Left lung (tissue), 10 donors: ENCODE results near the gene ESYT2. TPM values are rescaled to one million over a fixed set of nuclear protein-coding genes. Genes with fewer than 3 reads are reported as not detected.

ENCODE experiments used
- ATAC-seq: fragments of 200-7000 bp; cut with Tn5 transposase; one replicate; pipeline ENCODE4 v1.9.1; 2020; ENCODE audit warnings: moderate library complexity
- DNase-seq, 4 donors: peaks; one replicate each; pipeline ENCODE4 v3.0.0-alpha.2; 2013 to 2020
- H3K27ac ChIP-seq, 2 donors: fragments of 200-600 bp; sonication (generic) in 1 of 2; one replicate each; pipeline versions ENCODE4 v1.5.0 to v1.8.0; 2020 to 2021
- H3K27me3 ChIP-seq, 2 donors: fragments of 200-600 bp; sonication (generic) in 1 of 2; one replicate each; pipeline versions ENCODE4 v1.5.0 to v1.8.0; 2020 to 2021
- H3K36me3 ChIP-seq, 2 donors: fragments of 200-600 bp; sonication (generic) in 1 of 2; one replicate each; pipeline versions ENCODE4 v1.5.0 to v1.8.0; 2020 to 2021
- H3K4me1 ChIP-seq, 2 donors: fragments of 200-600 bp; one replicate each; pipeline ENCODE4 v1.8.0; 2021
- H3K4me3 ChIP-seq, 2 donors: fragments of 200-600 bp; sonication (generic) in 1 of 2; one replicate each; pipeline versions ENCODE4 v1.5.0 to v1.8.0; 2020 to 2021; ENCODE audit warnings: mild to moderate bottlenecking in 1 of 2
- H3K9me3 ChIP-seq, 2 donors: fragments of 200-600 bp; sonication (generic) in 1 of 2; one replicate each; pipeline versions ENCODE4 v1.5.0 to v1.8.0; 2020 to 2021
- intact Hi-C, 2 donors: fragments of 100-400 bp; cut with DNase I; formaldehyde crosslinking; loops; one replicate each; pipeline versions ENCODE4 v1.11.2 to v1.14.2; 2022
- polyA plus RNA-seq, 6 donors: library from polyadenylated mRNA; unstranded; fragments of 120-200 nt; gene quantifications; one replicate each; pipeline ENCODE4 v1.2.1, GENCODE V29; 2013; ENCODE audit not compliant: insufficient read length in 6 of 6
- total RNA-seq, 2 donors: library from RNA; stranded (reverse); fragmentation: NEBNext Ultra II Directional; extraction: Animal tissue kit (Norgen Biotek cat#: 25700); gene quantifications; one replicate each; pipeline ENCODE4 v1.2.1, GENCODE V29; 2021
- TF ChIP-seq, protein P1 (sequence below), 2 donors: fragments of 200-600 bp; sonication (generic) in 1 of 2; IDR thresholded peaks; one replicate each; pipeline versions ENCODE4 v1.5.0 to v1.8.0; 2021; ENCODE audit warnings: antibody characterized with exemption in 2 of 2
- donor health status: DM: no; HTN: yes; CAD: no.
- donor health status: DM: no; HTN: no; CAD: no.

The ESYT2 gene
- total and polyA plus RNA-seq, 8 donors: 38.3 to 75.7 (median 43.3) TPM

DNA sequence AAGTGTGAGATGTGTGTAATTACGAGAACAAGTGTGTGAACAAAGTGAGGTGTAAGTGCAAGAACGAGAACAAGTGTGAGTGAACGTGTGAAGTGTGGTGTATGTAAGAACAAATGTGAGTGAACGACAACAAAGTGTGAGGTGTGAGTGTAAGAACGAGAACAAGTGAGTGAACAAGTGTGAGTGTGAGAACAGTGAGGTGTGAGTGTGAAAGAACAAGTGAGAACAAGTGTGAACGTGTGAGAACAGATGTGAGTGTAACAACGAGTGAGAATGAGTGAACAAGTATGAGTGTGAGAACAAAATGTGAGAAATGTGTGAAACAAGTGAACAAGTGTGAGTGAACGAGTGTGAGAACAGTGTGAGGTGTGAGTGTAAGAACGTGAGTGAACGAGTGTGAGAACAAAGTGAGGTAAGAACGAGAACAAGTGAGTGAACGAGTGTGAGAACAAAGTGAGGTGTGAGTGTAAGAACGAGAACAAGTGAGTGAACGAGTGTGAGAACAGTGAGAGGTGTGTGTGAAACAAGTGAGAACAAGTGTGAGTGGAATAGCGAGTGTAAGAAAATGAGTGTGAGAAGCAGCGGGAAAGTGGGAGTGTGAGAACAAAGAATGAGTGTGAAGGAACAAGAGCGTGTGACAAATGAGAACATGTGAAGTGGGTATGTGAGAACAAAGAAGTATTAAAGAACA lies 47.2 kb downstream of the ESYT2 start:
- TF ChIP-seq, protein P1, sequence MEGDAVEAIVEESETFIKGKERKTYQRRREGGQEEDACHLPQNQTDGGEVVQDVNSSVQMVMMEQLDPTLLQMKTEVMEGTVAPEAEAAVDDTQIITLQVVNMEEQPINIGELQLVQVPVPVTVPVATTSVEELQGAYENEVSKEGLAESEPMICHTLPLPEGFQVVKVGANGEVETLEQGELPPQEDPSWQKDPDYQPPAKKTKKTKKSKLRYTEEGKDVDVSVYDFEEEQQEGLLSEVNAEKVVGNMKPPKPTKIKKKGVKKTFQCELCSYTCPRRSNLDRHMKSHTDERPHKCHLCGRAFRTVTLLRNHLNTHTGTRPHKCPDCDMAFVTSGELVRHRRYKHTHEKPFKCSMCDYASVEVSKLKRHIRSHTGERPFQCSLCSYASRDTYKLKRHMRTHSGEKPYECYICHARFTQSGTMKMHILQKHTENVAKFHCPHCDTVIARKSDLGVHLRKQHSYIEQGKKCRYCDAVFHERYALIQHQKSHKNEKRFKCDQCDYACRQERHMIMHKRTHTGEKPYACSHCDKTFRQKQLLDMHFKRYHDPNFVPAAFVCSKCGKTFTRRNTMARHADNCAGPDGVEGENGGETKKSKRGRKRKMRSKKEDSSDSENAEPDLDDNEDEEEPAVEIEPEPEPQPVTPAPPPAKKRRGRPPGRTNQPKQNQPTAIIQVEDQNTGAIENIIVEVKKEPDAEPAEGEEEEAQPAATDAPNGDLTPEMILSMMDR (IDR thresholded peaks at IDR 0.05): no peak
- no peaks in the 10 kb centered on the region for H3K27me3 ChIP-seq
- peaks cover 0 to 48% of the 10 kb centered on the region in 2 donors for H3K36me3 ChIP-seq
- DNase-seq: no peak
- intact Hi-C loops: no loop called here
- no peak for ATAC-seq
- peak overlapping the region in 1 of 2 donors; percentile 53 for H3K27ac ChIP-seq
- peaks cover 0 to 4% of the 10 kb centered on the region in 2 donors for H3K4me1 ChIP-seq
- H3K4me3 ChIP-seq: no peak overlapping the region
- H3K9me3 ChIP-seq: no peaks in the 10 kb centered on the region

DNA sequence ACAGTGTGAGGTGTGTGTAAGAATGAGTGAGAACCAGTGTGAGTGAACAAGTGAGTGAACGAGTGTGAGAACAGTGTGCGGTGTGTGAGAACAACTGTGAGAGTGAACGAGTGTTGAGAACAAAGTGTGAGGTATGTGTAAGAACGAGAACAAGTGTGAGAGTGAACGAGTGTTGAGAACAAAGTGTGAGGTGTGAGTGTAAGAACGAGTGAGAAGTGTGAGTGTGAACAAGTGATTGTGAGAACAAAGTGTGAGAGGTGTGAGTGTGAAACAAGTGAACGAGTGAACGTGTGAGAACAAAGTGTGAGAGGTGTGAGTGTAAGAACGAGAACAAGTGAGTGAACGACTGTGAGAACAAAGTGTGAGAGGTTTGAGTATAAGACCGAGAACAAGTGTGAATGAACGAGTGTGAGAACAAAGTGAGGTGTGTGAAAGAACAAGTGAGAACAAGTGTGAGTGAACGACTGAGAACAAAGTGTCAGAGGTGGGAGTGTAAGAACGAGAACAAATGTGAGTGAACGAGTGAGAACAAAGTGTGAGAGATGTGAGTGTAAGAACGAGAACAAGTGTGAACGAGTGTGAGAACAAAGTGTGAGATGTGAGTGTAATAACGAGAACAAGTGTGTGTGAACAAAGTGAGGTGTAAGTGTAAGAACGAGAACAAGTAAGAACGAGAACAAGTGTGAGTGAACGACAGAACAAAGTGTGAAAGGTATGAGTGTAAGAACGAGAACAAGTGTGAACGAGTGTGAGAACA lies 47.9 kb downstream of the ESYT2 start:
- DNase-seq: no peak

DNA sequence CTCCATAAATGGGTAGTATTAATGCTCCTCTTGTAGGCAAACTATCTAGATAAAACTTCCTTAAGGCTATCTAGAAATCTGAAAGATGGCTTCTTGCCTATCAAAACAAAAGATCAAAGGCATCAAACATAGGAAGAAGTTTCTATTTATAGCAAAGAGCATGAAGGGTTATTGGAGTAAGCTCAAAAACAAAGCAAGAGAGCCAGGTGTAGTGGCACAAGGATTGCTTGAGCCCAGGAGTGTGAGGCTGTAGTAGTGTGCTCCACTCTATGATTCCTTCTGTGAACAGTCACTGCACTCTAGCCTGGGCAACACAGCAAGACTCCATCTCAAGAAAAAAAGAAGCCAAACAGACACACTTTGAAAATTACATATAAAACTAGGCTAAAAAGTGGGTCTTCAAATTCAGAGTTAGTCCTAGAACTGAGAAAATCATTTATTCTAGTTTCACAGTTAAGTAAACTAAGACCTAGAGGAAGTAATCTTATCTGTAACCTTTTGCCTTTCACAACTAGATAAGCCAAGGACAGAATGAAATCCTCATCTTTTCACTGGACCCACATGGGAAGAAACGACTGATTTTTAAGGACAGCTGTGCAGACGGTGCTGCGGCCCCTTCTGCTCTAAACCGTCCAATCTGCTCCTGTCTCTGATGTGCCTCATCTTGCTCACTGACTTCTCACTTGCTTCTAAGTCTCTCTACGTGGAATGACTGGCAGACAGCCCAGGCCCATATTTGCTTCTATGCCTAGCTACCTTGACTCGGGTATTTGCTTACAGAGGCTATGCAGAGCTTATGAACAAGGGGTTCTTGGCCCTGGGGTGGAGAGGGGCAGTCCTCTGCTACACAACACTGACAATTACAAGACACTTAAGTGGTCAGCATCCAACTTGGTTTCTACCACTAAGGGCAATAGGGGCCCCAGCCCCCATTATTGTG lies 50.0 kb downstream of the ESYT2 start:
- no peaks in the 10 kb centered on the region for H3K27me3 ChIP-seq
- no peak overlapping the region for H3K27ac ChIP-seq
- DNase-seq (no peak), ATAC-seq (peak; percentile 83)
- TF ChIP-seq, protein P1 (IDR thresholded peaks at IDR 0.05): no peak
- intact Hi-C loops: no loop called here
- H3K4me1 ChIP-seq: peaks cover 0 to 4% of the 10 kb centered on the region in 2 donors
- H3K9me3 ChIP-seq: no peaks in the 10 kb centered on the region
- H3K36me3 ChIP-seq: peaks cover 0 to 53% of the 10 kb centered on the region in 2 donors
- no peak overlapping the region for H3K4me3 ChIP-seq

More for the DNA sequence above, 47.9 kb downstream of the ESYT2 start:
- H3K4me3 ChIP-seq: no peak overlapping the region
- H3K27ac ChIP-seq: no peak overlapping the region
- peaks cover 0 to 4% of the 10 kb centered on the region in 2 donors for H3K4me1 ChIP-seq
- H3K9me3 ChIP-seq: no peaks in the 10 kb centered on the region
- TF ChIP-seq, protein P1 (IDR thresholded peaks at IDR 0.05): no peak
- no peak for ATAC-seq
- H3K27me3 ChIP-seq: no peaks in the 10 kb centered on the region
- H3K36me3 ChIP-seq: peaks cover 0 to 48% of the 10 kb centered on the region in 2 donors
- intact Hi-C loops: no loop called here

DNA sequence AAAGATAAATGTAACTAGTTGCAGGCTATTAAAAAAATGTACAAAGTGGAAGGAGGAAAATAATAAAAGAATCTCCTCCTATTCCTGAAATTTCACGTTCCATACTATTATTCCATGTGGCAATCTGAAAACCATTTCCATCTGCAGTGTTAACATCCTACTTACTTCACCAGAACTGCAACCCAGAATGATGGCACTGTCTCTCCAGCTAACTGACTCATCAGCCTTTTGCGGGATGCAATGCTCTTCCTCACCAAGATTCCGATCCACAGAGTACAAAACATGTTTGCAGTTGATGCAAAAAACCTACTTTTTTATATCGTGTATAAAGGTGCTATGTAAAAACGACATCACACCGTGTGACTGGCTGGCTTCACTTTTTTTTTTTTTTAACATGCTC lies 50.8 kb downstream of the ESYT2 start:
- DNase-seq (no peak), ATAC-seq (no peak)
- Histone ChIP-seq H3K27ac (no peak overlapping the region), H3K4me1 (peaks cover 0 to 4% of the 10 kb centered on the region in 2 donors), H3K4me3 (no peak overlapping the region), H3K27me3 (no peaks in the 10 kb centered on the region), H3K9me3 (no peaks in the 10 kb centered on the region), H3K36me3 (peaks cover 0 to 44% of the 10 kb centered on the region in 2 donors)
- intact Hi-C loops: no loop called here
- TF ChIP-seq, protein P1 (IDR thresholded peaks at IDR 0.05): no peak
